Activated CD8-positive, alpha-beta T cell treated with anti-CD3 and anti-CD28 coated beads, Interleukin-2, amount 10 ng/mL, durations not matched to agents 7 days and 5 days (primary cell): ENCODE data around the gene PRDX5. TPM values are rescaled to one million over a fixed set of nuclear protein-coding genes. Genes with fewer than 3 reads are reported as not detected.

ENCODE experiments used
- ATAC-seq: fragments of 150-1000 bp; cut with Tn5 transposase; one replicate; pipeline ENCODE4 v1.10.0; 2021; ENCODE audit warnings: moderate library complexity
- CTCF ChIA-PET: fragments of 350-600 bp; sonication (Branson Sonifier 250); formaldehyde crosslinking; loops from one replicate; lab custom pipeline; 2021; ENCODE audit warnings: antibody characterized with exemption; lab: Charles Lee
- POLR2A ChIA-PET: fragments of 350-600 bp; sonication (Branson Sonifier 250); formaldehyde crosslinking; loops from one replicate; lab custom pipeline; 2021; ENCODE audit warnings: antibody characterized with exemption; lab: Charles Lee
- DNase-seq: peaks from one replicate; pipeline ENCODE4 v3.0.0-alpha.2; 2020
- H3K27ac Mint-ChIP-seq: one replicate; pipeline ENCODE4 v1.8.0; 2021; ENCODE audit warnings: mild to moderate bottlenecking, mixed read lengths
- H3K27me3 Mint-ChIP-seq: one replicate; pipeline ENCODE4 v1.8.0; 2021; ENCODE audit warnings: low read depth, mixed read lengths
- H3K36me3 Mint-ChIP-seq: one replicate; pipeline ENCODE4 v1.8.0; 2021; ENCODE audit warnings: low read depth, mixed read lengths
- H3K4me1 Mint-ChIP-seq: one replicate; pipeline ENCODE4 v1.8.0; 2021; ENCODE audit warnings: low read depth, mixed read lengths
- H3K4me3 Mint-ChIP-seq: one replicate; pipeline ENCODE4 v1.8.0; 2021; ENCODE audit warnings: mild to moderate bottlenecking, mixed read lengths
- H3K9me3 Mint-ChIP-seq: one replicate; pipeline ENCODE4 v1.8.0; 2022; ENCODE audit warnings: mixed read lengths; ENCODE audit not compliant: insufficient read depth
- total RNA-seq, 2 experiments: library from RNA; stranded (reverse); gene quantifications; one replicate each; pipeline ENCODE4 v1.2.3, GENCODE V29; 2021

PRDX5 gene
- total RNA-seq, 2 experiments from 2014 or later, result 102 to 106 TPM

GRCh38 chr11:64352099-64352994 is 34.4 kb downstream of the PRDX5 start:
- no peak for ATAC-seq
- Mint-ChIP-seq H3K4me1 (peaks cover 19% of the 10 kb centered on the region), H3K36me3 (peaks cover 12% of the 10 kb centered on the region), H3K9me3 (no peaks in the 10 kb centered on the region), H3K4me3 (no peak overlapping the region), H3K27me3 (no peaks in the 10 kb centered on the region), H3K27ac (no peak overlapping the region)
- ChIA-PET POLR2A (interaction anchor here (0.9 to 1.2 kb wide), 2 partner anchors 10 to 34 kb away, joined by 3 read pairs; partner anchors contain the start of gene PRDX5), CTCF (interaction anchor here (0.8 to 7.1 kb wide), 4 partner anchors 10 to 35 kb away, joined by 3 to 39 read pairs (median 4); partner anchors contain the start of genes PRDX5 and TRMT112)
- no peak for DNase-seq

- DNase-seq, result no peak
- H3K36me3 Mint-ChIP-seq, result peaks cover 14% of the 10 kb centered on the region
- ATAC-seq, result no peak
- H3K4me3 Mint-ChIP-seq, result no peak overlapping the region
- POLR2A ChIA-PET, result interaction anchor here (0.9 to 1.2 kb wide), 2 partner anchors 11 to 35 kb away, joined by 3 read pairs; partner anchors contain the start of gene PRDX5
- CTCF ChIA-PET, result interaction anchor here (0.6 to 7.1 kb wide), 3 partner anchors 11 to 54 kb away, joined by 3 to 39 read pairs (median 5); no protein-coding TSS in a partner anchor
- H3K27ac Mint-ChIP-seq, result no peak overlapping the region
- no peaks in the 10 kb centered on the region for H3K9me3 Mint-ChIP-seq
- H3K27me3 Mint-ChIP-seq, result no peaks in the 10 kb centered on the region
- H3K4me1 Mint-ChIP-seq, result peaks cover 27% of the 10 kb centered on the region
These were observed 35.2 kb downstream of the PRDX5 start for GRCh38 chr11:64352995-64353714.

GRCh38 chr11:64353715-64354506 is 36.0 kb downstream of the PRDX5 start:
- Mint-ChIP-seq H3K9me3 (no peaks in the 10 kb centered on the region), H3K4me3 (no peak overlapping the region), H3K27me3 (no peaks in the 10 kb centered on the region), H3K36me3 (peaks cover 12% of the 10 kb centered on the region), H3K4me1 (peaks cover 30% of the 10 kb centered on the region), H3K27ac (no peak overlapping the region)
- CTCF ChIA-PET, result interaction anchor here (0.6 to 7.1 kb wide), 6 partner anchors 8 to 350 kb away, joined by 3 to 39 read pairs (median 7); partner anchors contain the start of gene ESRRA
- POLR2A ChIA-PET, result interaction anchor here (1.2 kb wide), 1 partner anchor 36 kb away, joined by 3 read pairs; the partner anchor contains the start of gene PRDX5
- ATAC-seq (no peak), DNase-seq (no peak)

- DNase-seq (peak; percentile 65), ATAC-seq (peak; percentile 23)
- H3K36me3 Mint-ChIP-seq, result peaks cover 12% of the 10 kb centered on the region
- peak overlapping the region; percentile 63 for H3K27ac Mint-ChIP-seq
- H3K4me1 Mint-ChIP-seq, result peaks cover 39% of the 10 kb centered on the region
- H3K4me3 Mint-ChIP-seq, result no peak overlapping the region
- ChIA-PET CTCF (interaction anchor here (0.6 to 7.1 kb wide), 20 partner anchors 10 to 588 kb away, joined by 3 to 39 read pairs (median 4); partner anchors contain the start of genes ESRRA, FERMT3, PRDX5 and TRMT112), POLR2A (interaction anchor here (1.3 kb wide), 1 partner anchor 38 kb away, joined by 3 read pairs; the partner anchor contains the start of genes PRDX5 and TRMT112)
- H3K9me3 Mint-ChIP-seq, result no peaks in the 10 kb centered on the region
- no peaks in the 10 kb centered on the region for H3K27me3 Mint-ChIP-seq
These were observed 37.4 kb downstream of the PRDX5 start for GRCh38 chr11:64355078-64355940.

- H3K27me3 Mint-ChIP-seq, result no peaks in the 10 kb centered on the region
- H3K27ac Mint-ChIP-seq, result peak overlapping the region; percentile 62
- ATAC-seq (no peak), DNase-seq (peak; percentile 53)
- ChIA-PET CTCF (interaction anchor here (0.9 to 7.1 kb wide), 12 partner anchors 12 to 332 kb away, joined by 3 to 39 read pairs (median 6); partner anchors contain the start of genes ESRRA, PRDX5 and TRMT112), POLR2A (interaction anchor here (0.5 kb wide), 1 partner anchor 130 kb away, joined by 3 read pairs; no protein-coding TSS in a partner anchor)
- H3K4me1 Mint-ChIP-seq, result peaks cover 49% of the 10 kb centered on the region
- H3K4me3 Mint-ChIP-seq, result no peak overlapping the region
- H3K36me3 Mint-ChIP-seq, result peaks cover 22% of the 10 kb centered on the region
- H3K9me3 Mint-ChIP-seq, result no peaks in the 10 kb centered on the region
These were observed 38.8 kb downstream of the PRDX5 start for GRCh38 chr11:64356498-64357411.

GRCh38 chr11:64357446-64357845 is 39.5 kb downstream of the PRDX5 start:
- DNase-seq (no peak), ATAC-seq (no peak)
- CTCF ChIA-PET, result interaction anchor here (1.0 to 7.1 kb wide), 7 partner anchors 13 to 92 kb away, joined by 3 to 39 read pairs (median 6); partner anchors contain the start of genes ESRRA, PRDX5 and TRMT112
- Mint-ChIP-seq H3K4me1 (peaks cover 52% of the 10 kb centered on the region), H3K4me3 (peak overlapping the region; percentile 69), H3K27me3 (no peaks in the 10 kb centered on the region), H3K27ac (peak overlapping the region; percentile 68), H3K36me3 (peaks cover 29% of the 10 kb centered on the region), H3K9me3 (no peaks in the 10 kb centered on the region)
- POLR2A ChIA-PET, result no interaction called here

GRCh38 chr11:64357904-64358535 is 40.1 kb downstream of the PRDX5 start:
- DNase-seq (peak; percentile 56), ATAC-seq (peak; percentile 11)
- no peaks in the 10 kb centered on the region for H3K27me3 Mint-ChIP-seq
- H3K36me3 Mint-ChIP-seq, result peaks cover 31% of the 10 kb centered on the region
- peaks cover 52% of the 10 kb centered on the region for H3K4me1 Mint-ChIP-seq
- ChIA-PET POLR2A (interaction anchor here (0.7 to 1.1 kb wide), 2 partner anchors 40 to 152 kb away, joined by 3 read pairs; partner anchors contain the start of genes FERMT3, PRDX5 and TRMT112), CTCF (interaction anchor here (0.8 to 7.1 kb wide), 4 partner anchors 27 to 91 kb away, joined by 3 to 39 read pairs (median 6); partner anchors contain the start of genes PRDX5 and TRMT112)
- H3K27ac Mint-ChIP-seq, result peak overlapping the region; percentile 68
- peak overlapping the region; percentile 69 for H3K4me3 Mint-ChIP-seq
- no peaks in the 10 kb centered on the region for H3K9me3 Mint-ChIP-seq

GRCh38 chr11:64358536-64358906 is 40.6 kb downstream of the PRDX5 start:
- Mint-ChIP-seq H3K27ac (no peak overlapping the region), H3K4me3 (peak overlapping the region; percentile 69), H3K36me3 (peaks cover 35% of the 10 kb centered on the region), H3K4me1 (peaks cover 52% of the 10 kb centered on the region), H3K27me3 (no peaks in the 10 kb centered on the region), H3K9me3 (no peaks in the 10 kb centered on the region)
- ATAC-seq (no peak), DNase-seq (no peak)
- CTCF ChIA-PET, result interaction anchor here (0.8 to 7.1 kb wide), 3 partner anchors 28 to 90 kb away, joined by 3 to 39 read pairs (median 4); partner anchors contain the start of genes PRDX5 and TRMT112
- POLR2A ChIA-PET, result interaction anchor here (0.7 to 1.1 kb wide), 2 partner anchors 41 to 152 kb away, joined by 3 read pairs; partner anchors contain the start of genes FERMT3, PRDX5 and TRMT112
